WTC11 (cell line): ENCODE measurements around the gene PARS2. TPM values are rescaled to one million over a fixed set of nuclear protein-coding genes. Genes with fewer than 3 reads are reported as not detected.
"Not testable (repeated sequence)": the region's sequence is repeated elsewhere in the genome, so short reads cannot be mapped to it uniquely, and the experiment has no call there.

ENCODE experiments used
- ATAC-seq: fragments of 200-7000 bp; cut with Tn5 transposase; 2 replicates; pipeline ENCODE4 v1.10.0; 2021; ENCODE audit warnings: mild to moderate bottlenecking, moderate library complexity
- CTCF ChIA-PET: fragments of 300-600 bp; sonication (Branson Sonifier 250); formaldehyde crosslinking; loops from one replicate; lab custom pipeline; 2021; ENCODE audit warnings: antibody characterized with exemption; lab: Charles Lee
- POLR2A ChIA-PET: fragments of 350-600 bp; sonication (Branson Sonifier 250); formaldehyde crosslinking; loops from one replicate; lab custom pipeline; 2021; ENCODE audit warnings: antibody characterized with exemption; lab: Charles Lee
- DNase-seq: peaks from one replicate; pipeline ENCODE4 v3.0.0; 2021; ENCODE audit warnings: low spot score
- H3K27ac Mint-ChIP-seq: 2 replicates; pipeline ENCODE4 v1.8.0; 2021; ENCODE audit warnings: mixed read lengths
- H3K27me3 Mint-ChIP-seq: 2 replicates; pipeline ENCODE4 v1.8.0; 2021; ENCODE audit warnings: low read depth, mild to moderate bottlenecking, moderate library complexity, mixed read lengths
- H3K36me3 Mint-ChIP-seq: 2 replicates; pipeline ENCODE4 v1.8.0; 2021; ENCODE audit warnings: mixed read lengths
- H3K4me1 Mint-ChIP-seq: 2 replicates; pipeline ENCODE4 v1.8.0; 2022; ENCODE audit warnings: mixed read lengths
- H3K4me3 Mint-ChIP-seq: 2 replicates; pipeline ENCODE4 v1.8.0; 2021; ENCODE audit warnings: mild to moderate bottlenecking, moderate library complexity, mixed read lengths
- H3K9me3 Mint-ChIP-seq: 2 replicates; pipeline ENCODE4 v1.8.0; 2021; ENCODE audit warnings: mixed read lengths
- CREB1 ChIP-seq: sonication (generic); formaldehyde crosslinking; IDR thresholded peaks from 2 replicates; pipeline ENCODE4 v1.8.0; 2023; ENCODE audit warnings: mild to moderate bottlenecking, missing genetic modification reagents
- ERG ChIP-seq: fragments of 250-450 bp; sonication (Bioruptor Pico); IDR thresholded peaks from 2 replicates; pipeline ENCODE4 v1.8.0; 2021; ENCODE audit warnings: mild to moderate bottlenecking
- FOXJ3 ChIP-seq: sonication (generic); formaldehyde crosslinking; IDR thresholded peaks from 2 replicates; pipeline ENCODE4 v1.9.0; 2021; ENCODE audit warnings: missing genetic modification reagents, mild to moderate bottlenecking, borderline replicate concordance
- GABPB1 ChIP-seq: sonication (generic); formaldehyde crosslinking; IDR thresholded peaks from 2 replicates; pipeline ENCODE4 v1.8.1; 2023; ENCODE audit warnings: mild to moderate bottlenecking, missing genetic modification reagents
- HMGA2 ChIP-seq: fragments of 250-450 bp; sonication (Bioruptor Pico); IDR thresholded peaks from 2 replicates; pipeline ENCODE4 v1.4.0; 2021; ENCODE audit warnings: mild to moderate bottlenecking, moderate library complexity
- MXD4 ChIP-seq: fragments of 250-450 bp; sonication (Bioruptor Pico); IDR thresholded peaks from 2 replicates; pipeline ENCODE4 v1.8.0; 2021; ENCODE audit warnings: mild to moderate bottlenecking, moderate library complexity, borderline replicate concordance
- NFATC4 ChIP-seq: fragments of 250-450 bp; sonication (Bioruptor Pico); IDR thresholded peaks from 2 replicates; pipeline ENCODE4 v1.9.0; 2021; ENCODE audit warnings: mild to moderate bottlenecking
- NFYB ChIP-seq: sonication (generic); formaldehyde crosslinking; conservative IDR thresholded peaks from 2 replicates; pipeline ENCODE4 v1.8.0; 2022; ENCODE audit warnings: low read depth, missing genetic modification reagents
- NR1H2 ChIP-seq: sonication (generic); formaldehyde crosslinking; IDR thresholded peaks from 2 replicates; pipeline ENCODE4 v1.9.0; 2021; ENCODE audit warnings: mild to moderate bottlenecking, moderate library complexity, missing genetic modification reagents
- PRDM15 ChIP-seq: sonication (generic); formaldehyde crosslinking; IDR thresholded peaks from 2 replicates; pipeline ENCODE4 v1.8.0; 2022; ENCODE audit warnings: missing genetic modification reagents
- RELA ChIP-seq: sonication (generic); formaldehyde crosslinking; IDR thresholded peaks from 2 replicates; pipeline ENCODE4 v1.8.1; 2022; ENCODE audit warnings: missing genetic modification reagents, mild to moderate bottlenecking, borderline replicate concordance
- SMAD3 ChIP-seq: sonication (generic); formaldehyde crosslinking; IDR thresholded peaks from 2 replicates; pipeline ENCODE4 v1.8.0; 2022; ENCODE audit warnings: missing genetic modification reagents, mild to moderate bottlenecking, borderline replicate concordance
- SMAD4 ChIP-seq: sonication (generic); formaldehyde crosslinking; IDR thresholded peaks from 2 replicates; pipeline ENCODE4 v1.8.0; 2022; ENCODE audit warnings: mild to moderate bottlenecking, missing genetic modification reagents
- TCF7 ChIP-seq: sonication (generic); formaldehyde crosslinking; IDR thresholded peaks from 2 replicates; pipeline ENCODE4 v1.8.0; 2022; ENCODE audit warnings: mild to moderate bottlenecking, low read depth, missing genetic modification reagents, moderate library complexity
- ZMAT4 ChIP-seq: fragments of 250-450 bp; sonication (Bioruptor Pico); IDR thresholded peaks from 2 replicates; pipeline ENCODE4 v1.9.0; 2021; ENCODE audit warnings: mild to moderate bottlenecking
- ZNF121 ChIP-seq: sonication (generic); formaldehyde crosslinking; IDR thresholded peaks from 2 replicates; pipeline ENCODE4 v1.8.0; 2023; ENCODE audit warnings: missing genetic modification reagents
- ZNF219 ChIP-seq: sonication (generic); formaldehyde crosslinking; IDR thresholded peaks from 2 replicates; pipeline ENCODE4 v1.8.0; 2023; ENCODE audit warnings: missing genetic modification reagents, mild to moderate bottlenecking, borderline replicate concordance
- ZNF263 ChIP-seq: sonication (generic); formaldehyde crosslinking; IDR thresholded peaks from 2 replicates; pipeline ENCODE4 v1.8.1; 2022; ENCODE audit warnings: low read depth, mild to moderate bottlenecking, moderate library complexity, missing genetic modification reagents
- total RNA-seq: library from RNA; stranded (reverse); gene quantifications from 3 replicates; pipeline ENCODE4 v1.2.3, GENCODE V29; 2021

The PARS2 gene
- total RNA-seq, 1 experiment from 2014 or later, result 11.5 TPM

GRCh38 chr1:54777011-54777410, 12.7 kb upstream of the PARS2 start:
- no peak for TF ChIP-seq NFYB
- TF ChIP-seq PRDM15 (CRISPR knock-in tag), result no peak
- TF ChIP-seq SMAD3, result no peak
- TF ChIP-seq ZNF263, result no peak
- no peak for TF ChIP-seq ZNF121 (CRISPR knock-in tag)
- no peak for TF ChIP-seq NR1H2
- TF ChIP-seq TCF7 (CRISPR knock-in tag), result no peak
- TF ChIP-seq MXD4 (CRISPR knock-in tag), result no peak
- TF ChIP-seq ZNF219, result no peak
- TF ChIP-seq NFATC4 (CRISPR knock-in tag), result no peak
- TF ChIP-seq SMAD4 (CRISPR knock-in tag), result no peak
- no peak for TF ChIP-seq ZMAT4 (CRISPR knock-in tag)
- no peak for TF ChIP-seq FOXJ3 (CRISPR knock-in tag)
- no peak for TF ChIP-seq RELA
- TF ChIP-seq HMGA2 (CRISPR knock-in tag), result no peak
- no peak for TF ChIP-seq GABPB1 (CRISPR knock-in tag)
- TF ChIP-seq CREB1 (CRISPR knock-in tag), result no peak
- no peak for TF ChIP-seq ERG (CRISPR knock-in tag)
- ChIA-PET CTCF (interaction anchor here (1.9 kb wide), 1 partner anchor 15 kb away, joined by 6 read pairs; no protein-coding TSS in a partner anchor), POLR2A (no interaction called here)
- DNase-seq, result no peak
- H3K4me3 Mint-ChIP-seq, result no peak overlapping the region
- H3K36me3 Mint-ChIP-seq, result no peaks in the 10 kb centered on the region
- H3K9me3 Mint-ChIP-seq, result peaks cover 4% of the 10 kb centered on the region; the same call in 1 of the 2 replicates
- H3K27me3 Mint-ChIP-seq, result peaks cover 39% of the 10 kb centered on the region
- ATAC-seq, result no peak
- no peak overlapping the region for H3K27ac Mint-ChIP-seq
- H3K4me1 Mint-ChIP-seq, result peaks cover 12% of the 10 kb centered on the region

GRCh38 chr1:54775828-54776721, 11.8 kb upstream of the PARS2 start:
- H3K9me3 Mint-ChIP-seq, H3K27ac Mint-ChIP-seq, H3K4me3 Mint-ChIP-seq, H3K36me3 Mint-ChIP-seq, ATAC-seq, DNase-seq, POLR2A ChIA-PET: not testable (repeated sequence)
- Mint-ChIP-seq H3K4me1 (peaks cover 10% of the 10 kb centered on the region), H3K27me3 (peaks cover 32% of the 10 kb centered on the region)
- CTCF ChIA-PET, result interaction anchor here (1.2 to 1.9 kb wide), 3 partner anchors 16 to 25 kb away, joined by 6 to 9 read pairs (median 8); partner anchors contain the start of gene TTC22
